Karpas-422 (cell line): ENCODE results near the gene ADAMTS17. TPM values are rescaled to one million over a fixed set of nuclear protein-coding genes. Genes with fewer than 3 reads are reported as not detected.
A peak's percentile ranks its signal among the peaks of the same experiment; 100 is the strongest.

Source experiments
- DNase-seq: peaks from one replicate; pipeline ENCODE4 v3.0.0-alpha.2; 2015
- H2AFZ ChIP-seq: fragments of 200-600 bp; sonication (generic); 2 replicates; pipeline ENCODE4 v1.6.1; 2014; ENCODE audit warnings: antibody characterized with exemption, low read length, mixed read lengths
- H3K27ac ChIP-seq: fragments of 200-600 bp; sonication (generic); 2 replicates; pipeline ENCODE4 v1.5.1; 2014; ENCODE audit warnings: mild to moderate bottlenecking, low read length, moderate library complexity
- H3K27me3 ChIP-seq: fragments of 200-600 bp; sonication (generic); 2 replicates; pipeline ENCODE4 v1.6.1; 2014; ENCODE audit warnings: low read length, mixed read lengths
- H3K36me3 ChIP-seq: fragments of 200-600 bp; sonication (generic); 2 replicates; pipeline ENCODE4 v1.6.1; 2014; ENCODE audit warnings: low read length, mixed read lengths; ENCODE audit not compliant: insufficient read depth
- H3K4me1 ChIP-seq: fragments of 200-600 bp; sonication (generic); 2 replicates; pipeline ENCODE4 v1.6.1; 2014; ENCODE audit warnings: mild to moderate bottlenecking, low read length, mixed read lengths
- H3K4me2 ChIP-seq: fragments of 200-600 bp; sonication (generic); 2 replicates; pipeline ENCODE4 v1.6.1; 2014; ENCODE audit warnings: low read length, low read depth, mild to moderate bottlenecking; ENCODE audit not compliant: poor library complexity, severe bottlenecking
- H3K4me3 ChIP-seq: fragments of 200-600 bp; sonication (generic); 2 replicates; pipeline ENCODE4 v1.5.1; 2014; ENCODE audit warnings: mild to moderate bottlenecking, antibody characterized with exemption, low read length, mixed read lengths
- H3K79me2 ChIP-seq: fragments of 200-600 bp; sonication (generic); 2 replicates; pipeline ENCODE4 v1.6.1; 2014; ENCODE audit warnings: mild to moderate bottlenecking, low read length, mixed read lengths
- H3K9ac ChIP-seq: fragments of 200-600 bp; sonication (generic); 2 replicates; pipeline ENCODE4 v1.6.0; 2014; ENCODE audit warnings: low read length
- H3K9me2 ChIP-seq: fragments of 200-600 bp; sonication (generic), shearing (Covaris generic); replicated peaks from 2 replicates; pipeline ENCODE4 v1.6.0; 2014; ENCODE audit warnings: mild to moderate bottlenecking, low read length, moderate library complexity; ENCODE audit not compliant: insufficient read depth
- H3K9me3 ChIP-seq: fragments of 300-700, 200-600 bp; sonication (generic); 2 replicates; pipeline ENCODE4 v1.6.1; 2014; ENCODE audit warnings: low read length, mixed read lengths
- H4K20me1 ChIP-seq: fragments of 200-600 bp; sonication (generic); 2 replicates; pipeline ENCODE4 v1.6.1; 2014; ENCODE audit warnings: mild to moderate bottlenecking, antibody characterized with exemption, low read length, low read depth; ENCODE audit not compliant: insufficient read depth
- total RNA-seq: library from RNA; depleted of rRNA; stranded (reverse); fragments of >200 nt; shearing (Covaris generic); gene quantifications from 2 replicates; pipeline ENCODE4 v1.2.3, GENCODE V29; 2014; ENCODE audit warnings: low replicate concordance

The ADAMTS17 gene
- total RNA-seq, 1 experiment from 2014 or later, result not detected

DNA sequence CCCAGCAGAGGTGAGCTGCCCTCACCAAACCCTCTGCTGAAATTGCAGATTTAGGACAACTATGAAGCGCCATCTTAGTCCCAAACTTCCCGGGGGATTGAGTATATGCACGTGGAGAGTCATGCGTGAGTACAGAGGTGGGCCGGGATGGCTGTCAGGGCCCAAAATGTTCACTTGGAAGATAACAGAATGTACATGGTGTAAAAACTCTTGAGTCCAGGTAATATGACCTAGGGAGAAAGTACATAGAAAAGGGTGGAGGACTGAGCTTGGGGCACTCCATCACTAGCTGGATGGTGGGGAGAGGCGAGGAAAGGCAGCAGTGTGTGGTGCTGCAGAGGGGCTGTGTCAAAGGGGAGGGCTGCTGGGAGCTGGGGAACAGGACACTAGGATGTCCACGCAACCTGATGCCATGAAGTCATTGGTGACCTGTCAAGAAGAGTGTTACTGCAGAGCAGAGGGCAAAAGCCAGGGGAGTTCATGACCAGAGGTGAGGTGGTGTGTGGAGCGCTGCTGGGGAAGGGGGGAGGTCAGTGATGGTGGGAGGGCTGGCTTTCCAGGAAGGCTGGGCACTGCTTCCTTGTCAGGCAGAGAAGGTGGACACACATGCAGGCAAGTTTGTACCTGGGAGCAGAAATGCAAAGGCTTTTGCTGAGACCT lies 372.4 kb downstream of the ADAMTS17 start:
- no peaks in the 10 kb centered on the region for H3K27me3 ChIP-seq
- no peaks in the 10 kb centered on the region for H3K4me1 ChIP-seq
- DNase-seq, result no peak
- H3K9ac ChIP-seq, result no peak overlapping the region
- no peaks in the 10 kb centered on the region for H4K20me1 ChIP-seq
- H3K79me2 ChIP-seq, result no peaks in the 10 kb centered on the region
- no peaks in the 10 kb centered on the region for H3K36me3 ChIP-seq
- no peaks in the 10 kb centered on the region for H3K9me2 ChIP-seq
- H3K4me3 ChIP-seq, result no peak overlapping the region
- no peak overlapping the region for H3K4me2 ChIP-seq
- no peaks in the 10 kb centered on the region for H3K9me3 ChIP-seq
- H3K27ac ChIP-seq, result no peak overlapping the region
- no peak overlapping the region for H2AFZ ChIP-seq

DNA sequence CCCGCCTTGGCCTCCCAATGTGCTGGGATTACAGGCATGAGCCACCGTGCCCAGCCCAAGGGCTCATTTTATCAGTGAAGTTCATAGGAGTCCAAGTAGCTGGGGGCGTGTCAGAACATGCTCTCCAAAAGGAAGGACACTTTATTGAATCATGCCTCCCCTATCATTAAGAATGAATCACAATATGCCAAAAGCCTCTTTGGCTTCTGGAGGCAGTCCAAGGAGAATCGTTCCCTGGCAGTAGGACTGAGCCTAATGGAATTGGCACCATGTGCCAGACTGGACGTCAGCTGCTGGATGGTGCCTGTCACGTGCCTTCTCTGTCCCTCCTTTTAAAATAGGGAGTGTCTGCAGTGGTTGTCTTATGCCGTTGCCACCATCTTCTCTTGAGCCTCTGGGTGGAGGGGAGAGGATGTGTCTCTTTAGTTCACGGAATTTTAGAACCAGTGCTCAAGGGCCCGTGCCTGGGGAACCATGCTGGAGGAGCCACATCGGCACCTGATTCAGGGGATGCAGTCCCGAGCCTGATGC lies 373.9 kb downstream of the ADAMTS17 start:
- Histone ChIP-seq H3K4me3 (no peak overlapping the region), H3K27ac (no peak overlapping the region), H3K9me2 (no peaks in the 10 kb centered on the region), H3K9me3 (no peaks in the 10 kb centered on the region), H4K20me1 (no peaks in the 10 kb centered on the region), H3K9ac (no peak overlapping the region), H2AFZ (no peak overlapping the region), H3K79me2 (no peaks in the 10 kb centered on the region), H3K36me3 (no peaks in the 10 kb centered on the region), H3K4me2 (no peak overlapping the region), H3K4me1 (no peaks in the 10 kb centered on the region), H3K27me3 (no peaks in the 10 kb centered on the region)
- no peak for DNase-seq

DNA sequence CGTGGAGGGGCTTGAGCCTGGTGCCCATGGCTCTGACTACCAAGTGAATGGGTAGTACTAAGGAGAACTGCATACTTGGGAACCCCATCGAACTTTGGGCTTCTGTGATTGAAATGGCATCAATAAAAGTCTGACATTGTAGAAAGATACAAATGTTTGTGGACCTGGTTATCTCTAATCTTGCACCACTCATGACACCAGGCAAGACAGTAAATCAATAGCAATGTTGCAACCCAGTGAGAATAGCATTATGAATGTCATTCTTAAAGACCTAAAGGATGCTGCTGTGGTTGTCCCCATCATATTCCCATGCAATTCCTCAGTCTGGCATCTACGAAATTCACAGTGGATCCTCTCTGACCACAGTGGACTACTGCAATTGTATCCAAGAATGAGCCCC lies 375.0 kb downstream of the ADAMTS17 start:
- Histone ChIP-seq H3K9me2 (no peaks in the 10 kb centered on the region), H2AFZ (no peak overlapping the region), H3K27ac (no peak overlapping the region), H3K4me1 (no peaks in the 10 kb centered on the region), H3K27me3 (no peaks in the 10 kb centered on the region), H3K9me3 (no peaks in the 10 kb centered on the region), H3K79me2 (no peaks in the 10 kb centered on the region), H3K4me3 (no peak overlapping the region), H4K20me1 (no peaks in the 10 kb centered on the region), H3K9ac (no peak overlapping the region), H3K36me3 (no peaks in the 10 kb centered on the region), H3K4me2 (no peak overlapping the region)
- DNase-seq, result no peak

DNA sequence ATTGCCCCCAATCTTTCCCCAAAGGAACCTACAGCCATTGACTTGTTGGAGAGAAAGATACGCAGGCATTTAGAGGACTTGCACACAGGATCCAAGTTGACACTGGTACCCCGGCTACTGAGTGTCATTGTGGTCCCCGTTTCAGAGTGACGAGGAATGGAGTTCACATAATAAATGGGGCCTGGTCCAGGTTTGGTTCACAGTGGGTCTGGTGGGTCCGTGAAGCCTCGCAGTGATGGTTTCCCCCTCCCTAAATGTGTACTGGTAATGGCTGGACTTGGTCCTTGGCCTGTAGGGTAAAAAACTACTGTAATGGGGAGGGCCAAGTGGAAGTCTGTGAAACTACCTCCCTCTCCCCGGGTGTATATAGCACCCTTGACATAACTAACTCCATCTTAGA lies 376.4 kb downstream of the ADAMTS17 start:
- Histone ChIP-seq H4K20me1 (no peaks in the 10 kb centered on the region), H3K9me3 (no peaks in the 10 kb centered on the region), H3K36me3 (no peaks in the 10 kb centered on the region), H3K9me2 (no peaks in the 10 kb centered on the region), H2AFZ (no peak overlapping the region), H3K27me3 (no peaks in the 10 kb centered on the region), H3K9ac (no peak overlapping the region), H3K4me2 (no peak overlapping the region), H3K79me2 (no peaks in the 10 kb centered on the region), H3K27ac (no peak overlapping the region), H3K4me1 (no peaks in the 10 kb centered on the region), H3K4me3 (no peak overlapping the region)
- no peak for DNase-seq

DNA sequence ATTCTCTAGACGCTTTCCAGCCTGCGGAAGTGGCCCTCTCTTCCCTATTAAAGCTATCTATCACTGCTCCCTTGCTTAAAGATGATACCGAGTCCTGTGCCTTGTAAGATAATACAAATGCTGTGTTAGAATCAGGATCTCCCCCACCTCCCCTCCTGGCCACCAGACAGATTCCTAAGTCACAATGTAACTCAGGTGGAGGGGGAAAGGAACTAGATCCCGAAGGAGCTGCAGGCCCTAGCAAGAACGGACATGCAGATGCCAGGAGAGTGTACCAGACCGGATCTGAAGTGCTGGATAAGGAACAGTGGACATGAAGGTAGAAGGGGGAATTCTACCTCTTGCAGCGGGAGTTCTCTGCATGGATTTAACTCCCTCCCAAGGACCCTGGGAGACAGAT lies 377.8 kb downstream of the ADAMTS17 start:
- Histone ChIP-seq H3K4me1 (no peaks in the 10 kb centered on the region), H2AFZ (no peak overlapping the region), H3K27ac (no peak overlapping the region), H3K9ac (no peak overlapping the region), H3K9me2 (no peaks in the 10 kb centered on the region), H3K4me2 (no peak overlapping the region), H3K79me2 (no peaks in the 10 kb centered on the region), H4K20me1 (no peaks in the 10 kb centered on the region), H3K4me3 (no peak overlapping the region), H3K9me3 (no peaks in the 10 kb centered on the region), H3K27me3 (no peaks in the 10 kb centered on the region), H3K36me3 (no peaks in the 10 kb centered on the region)
- no peak for DNase-seq

DNA sequence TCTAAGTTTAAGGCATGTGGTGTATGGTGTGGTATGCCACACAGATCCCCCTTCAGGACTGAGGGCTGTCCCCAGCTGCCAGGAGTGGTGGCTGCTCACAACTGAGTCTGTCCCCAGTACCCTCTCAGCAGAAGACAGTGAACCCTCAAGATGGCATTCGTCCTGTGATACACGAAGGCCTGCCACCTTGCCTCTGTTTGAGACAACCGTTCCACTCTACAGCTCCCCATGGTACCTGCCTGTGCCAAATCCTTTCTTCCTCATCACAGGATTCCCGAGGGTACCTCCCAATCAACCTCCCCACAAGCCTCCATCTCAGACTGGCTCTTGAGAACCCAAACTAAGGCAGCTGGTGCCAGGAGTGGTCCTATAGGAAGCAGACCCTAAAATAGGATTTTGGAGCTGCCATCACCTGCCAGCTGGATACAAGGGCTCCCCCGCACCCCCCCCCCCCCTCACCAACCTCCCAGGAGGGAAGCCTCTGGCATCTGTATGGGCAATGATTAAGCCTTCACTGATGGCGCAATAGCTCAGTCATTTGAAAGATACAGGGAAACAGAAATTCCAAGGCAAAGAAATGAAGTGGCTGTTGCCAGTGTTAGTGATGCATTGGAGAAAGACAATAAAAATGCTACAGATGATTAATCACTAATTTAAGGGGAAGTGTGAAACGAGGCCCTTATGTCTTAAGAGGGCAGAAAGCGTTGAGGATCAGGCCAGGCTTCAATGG lies 378.5 kb downstream of the ADAMTS17 start:
- no peak overlapping the region for H3K4me2 ChIP-seq
- no peaks in the 10 kb centered on the region for H3K4me1 ChIP-seq
- no peaks in the 10 kb centered on the region for H4K20me1 ChIP-seq
- no peak for DNase-seq
- no peak overlapping the region for H3K4me3 ChIP-seq
- H3K79me2 ChIP-seq, result no peaks in the 10 kb centered on the region
- H2AFZ ChIP-seq, result no peak overlapping the region
- no peaks in the 10 kb centered on the region for H3K27me3 ChIP-seq
- no peaks in the 10 kb centered on the region for H3K9me3 ChIP-seq
- H3K36me3 ChIP-seq, result no peaks in the 10 kb centered on the region
- H3K9ac ChIP-seq, result no peak overlapping the region
- H3K27ac ChIP-seq, result no peak overlapping the region
- H3K9me2 ChIP-seq, result no peaks in the 10 kb centered on the region

DNA sequence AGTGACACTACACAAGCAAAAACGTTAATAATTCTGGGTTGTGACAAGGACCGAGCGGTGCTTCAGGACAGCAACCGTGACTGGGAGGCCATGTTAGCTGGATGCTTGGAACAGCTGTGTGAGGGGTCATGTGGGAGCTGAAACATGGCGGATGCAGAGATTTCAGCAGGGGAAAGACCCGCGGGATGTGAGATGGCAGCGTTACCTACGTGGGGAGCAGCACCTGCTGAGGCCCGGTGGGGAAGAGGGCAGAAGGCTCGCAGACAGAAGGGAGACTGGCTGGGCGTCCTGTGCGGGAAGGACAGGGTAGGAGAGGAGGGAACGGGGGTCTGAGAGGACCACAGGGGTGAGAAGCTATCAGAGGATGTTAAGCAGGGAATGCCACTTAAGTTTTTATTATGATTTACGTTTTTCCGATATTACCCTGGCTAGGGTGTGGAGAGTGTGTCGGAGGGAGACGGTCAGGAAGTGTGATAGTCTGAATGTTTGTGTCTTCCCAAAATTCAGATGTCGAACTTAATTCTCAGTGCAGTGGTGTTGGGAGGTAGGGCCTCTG lies 379.7 kb downstream of the ADAMTS17 start:
- no peak overlapping the region for H3K27ac ChIP-seq
- no peak overlapping the region for H2AFZ ChIP-seq
- H3K9me2 ChIP-seq, result no peaks in the 10 kb centered on the region
- DNase-seq, result no peak
- H3K27me3 ChIP-seq, result no peaks in the 10 kb centered on the region
- no peaks in the 10 kb centered on the region for H3K36me3 ChIP-seq
- no peak overlapping the region for H3K4me2 ChIP-seq
- no peaks in the 10 kb centered on the region for H4K20me1 ChIP-seq
- no peaks in the 10 kb centered on the region for H3K4me1 ChIP-seq
- H3K4me3 ChIP-seq, result no peak overlapping the region
- no peaks in the 10 kb centered on the region for H3K9me3 ChIP-seq
- H3K79me2 ChIP-seq, result no peaks in the 10 kb centered on the region
- H3K9ac ChIP-seq, result no peak overlapping the region

DNA sequence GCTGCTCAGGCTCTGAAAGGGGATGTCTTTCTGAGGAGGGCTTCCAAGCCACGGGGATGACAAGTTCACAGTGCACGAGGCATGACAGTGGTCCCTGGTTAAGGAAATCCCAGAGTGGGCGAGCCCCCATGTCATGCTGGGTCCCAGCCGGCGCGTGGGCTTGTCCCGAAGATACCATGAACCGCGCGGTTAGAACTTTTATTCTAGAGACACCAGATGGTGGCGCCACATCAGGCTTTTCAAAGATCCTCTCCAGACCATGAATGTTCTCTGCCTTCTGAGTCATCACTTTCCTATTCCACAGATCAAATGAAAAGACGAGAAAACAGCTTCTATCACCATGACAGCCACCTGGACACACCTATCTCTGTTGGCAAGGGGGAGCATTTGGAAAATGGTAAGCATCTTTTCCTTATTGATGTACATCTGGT lies 380.7 kb downstream of the ADAMTS17 start:
- Histone ChIP-seq H4K20me1 (no peaks in the 10 kb centered on the region), H3K9me3 (no peaks in the 10 kb centered on the region), H3K27me3 (no peaks in the 10 kb centered on the region), H3K4me2 (no peak overlapping the region), H3K79me2 (no peaks in the 10 kb centered on the region), H3K9ac (no peak overlapping the region), H3K27ac (no peak overlapping the region), H2AFZ (no peak overlapping the region), H3K4me3 (no peak overlapping the region), H3K4me1 (no peaks in the 10 kb centered on the region), H3K9me2 (no peaks in the 10 kb centered on the region), H3K36me3 (no peaks in the 10 kb centered on the region)
- DNase-seq, result peak; percentile 63
